Esophagus squamous epithelium (tissue), 5 donors: ENCODE data around the gene MYO15B. TPM values are rescaled to one million over a fixed set of nuclear protein-coding genes. Genes with fewer than 3 reads are reported as not detected.

Experiments used
- DNase-seq: peaks from one replicate; lab custom pipeline; 2025; lab: John Stamatoyannopoulos, UW
- H3K27ac ChIP-seq, 4 donors: fragments of 200-600 bp; sonication (generic); one replicate each; pipeline ENCODE4 v1.5.1; 2016 to 2019; ENCODE audit warnings: mild to moderate bottlenecking in 1 of 4
- H3K27me3 ChIP-seq, 4 donors: fragments of 200-600 bp; sonication (generic); 1 replicate in 3 of 4; 2 replicates in 1 of 4; pipeline versions ENCODE4 v1.5.1 to v1.6.0; 2017 to 2021; ENCODE audit warnings: antibody characterized with exemption in 1 of 4
- H3K36me3 ChIP-seq, 3 donors: fragments of 200-600 bp; sonication (generic); one replicate each; pipeline ENCODE4 v1.5.1; 2016 to 2019
- H3K4me1 ChIP-seq, 3 donors: fragments of 200-600 bp; sonication (generic); one replicate each; pipeline ENCODE4 v1.5.1; 2017 to 2019
- H3K4me3 ChIP-seq, 4 donors: fragments of 200-600 bp; sonication (generic); 1 replicate in 3 of 4; 2 replicates in 1 of 4; pipeline ENCODE4 v1.5.1; 2016 to 2019; ENCODE audit warnings: mild to moderate bottlenecking in 2 of 4, moderate library complexity in 1 of 4
- H3K9me3 ChIP-seq, 3 donors: fragments of 200-600 bp; sonication (generic); one replicate each; pipeline ENCODE4 v1.5.1; 2016 to 2019
- CTCF ChIP-seq, 6 experiments: fragments of 450-650 bp in 4 of 6; fragments of 200-600 bp in 2 of 6; sonication (generic) in 2 of 6; IDR thresholded peaks; one replicate each; pipeline ENCODE4 v1.5.1; 2016 to 2019; ENCODE audit warnings: antibody characterized with exemption in 6 of 6, mild to moderate bottlenecking in 4 of 6, moderate library complexity in 4 of 6
- POLR2A ChIP-seq, 4 donors: fragments of 450-650 bp; IDR thresholded peaks; one replicate each; pipeline ENCODE4 v1.6.1; 2017; ENCODE audit warnings: antibody characterized with exemption in 4 of 4, mild to moderate bottlenecking in 4 of 4, moderate library complexity in 3 of 4
- WGBS, 2 donors: methylation state at CpG; one replicate each; pipeline ENCODE4 v1.1.5; 2018; 5-methylcytosine and 5-hydroxymethylcytosine counted together
- intact Hi-C: fragments of 100-400 bp; cut with DNase I; formaldehyde crosslinking; loops from one replicate; pipeline ENCODE4 v1.15.0; 2022
- total RNA-seq, 4 donors: library from RNA; depleted of rRNA; stranded (reverse); fragments of >200 nt; gene quantifications; one replicate each; pipeline ENCODE4 v1.1.0, GENCODE V29; 2016
- donor health status: DM: yes; HTN: yes; CAD: no.

MYO15B gene
- total RNA-seq, 4 donors from 2014 or later, result 6.3 to 60.7 (median 10.4) TPM

- peak overlapping the region; percentile 77 to 89 (median 84) for H3K27ac ChIP-seq
- DNase-seq, result no peak
Observed at GRCh38 chr17:75641343-75641742, 53.7 kb downstream of the MYO15B start.

GRCh38 chr17:75642182-75642783 lies 54.7 kb downstream of the MYO15B start:
- H3K9me3 ChIP-seq, result no peaks in the 10 kb centered on the region
- 47 to 57% methylated on average over 4 to 7 of the region's 7 CpGs for WGBS, 2 donors
- no peak for TF ChIP-seq POLR2A (IDR thresholded peaks at IDR 0.05)
- TF ChIP-seq CTCF (IDR thresholded peaks at IDR 0.05), result no peak
- intact Hi-C loops, result no loop called here
- peaks cover 0 to 31% (median 0%) of the 10 kb centered on the region in 3 donors for H3K36me3 ChIP-seq
- peaks cover 18 to 89% (median 29%) of the 10 kb centered on the region in 3 donors for H3K4me1 ChIP-seq
- peak overlapping the region; percentile 77 to 89 (median 84) for H3K27ac ChIP-seq
- DNase-seq, result no peak
- peak overlapping the region in 1 of 4 donors; percentile 48 for H3K4me3 ChIP-seq
- no peaks in the 10 kb centered on the region for H3K27me3 ChIP-seq

More at GRCh38 chr17:75641343-75641742, 53.7 kb downstream of the MYO15B start:
- peaks cover 0 to 28% (median 0%) of the 10 kb centered on the region in 3 donors for H3K36me3 ChIP-seq
- H3K9me3 ChIP-seq, result no peaks in the 10 kb centered on the region
- H3K4me3 ChIP-seq, result peak overlapping the region in 3 of 4 donors; percentile 43 to 49 (median 48)
- peaks cover 18 to 90% (median 29%) of the 10 kb centered on the region in 3 donors for H3K4me1 ChIP-seq
- H3K27me3 ChIP-seq, result no peaks in the 10 kb centered on the region
- intact Hi-C loops, result no loop called here
- TF ChIP-seq CTCF (IDR thresholded peaks at IDR 0.05) (no peak), POLR2A (IDR thresholded peaks at IDR 0.05) (no peak)
- 77 to 100% methylated on average over 4 of the region's 9 CpGs for WGBS, 2 donors

GRCh38 chr17:75642784-75643642 lies 55.4 kb downstream of the MYO15B start:
- WGBS, 2 donors, result 55 to 62% methylated on average over 3 to 7 of the region's 17 CpGs
- Histone ChIP-seq H3K27me3 (no peaks in the 10 kb centered on the region), H3K36me3 (peaks cover 0 to 38% (median 0%) of the 10 kb centered on the region in 3 donors), H3K9me3 (no peaks in the 10 kb centered on the region), H3K4me3 (no peak overlapping the region), H3K27ac (peak overlapping the region; percentile 77 to 89 (median 84)), H3K4me1 (peaks cover 18 to 85% (median 29%) of the 10 kb centered on the region in 3 donors)
- intact Hi-C loops, result no loop called here
- TF ChIP-seq POLR2A (IDR thresholded peaks at IDR 0.05), result no peak
- TF ChIP-seq CTCF (IDR thresholded peaks at IDR 0.05), result no peak
- DNase-seq, result no peak

- Histone ChIP-seq H3K27me3 (no peaks in the 10 kb centered on the region), H3K4me3 (no peak overlapping the region), H3K36me3 (peaks cover 0 to 44% (median 0%) of the 10 kb centered on the region in 3 donors), H3K4me1 (peaks cover 18 to 81% (median 29%) of the 10 kb centered on the region in 3 donors), H3K27ac (peak overlapping the region; percentile 77 to 89 (median 84)), H3K9me3 (no peaks in the 10 kb centered on the region)
- no peak for DNase-seq
- WGBS, 2 donors, result 73% methylated on average over 3 of the region's 7 CpGs; no CpG with 5 or more reads in 1 of the 2 donors
- TF ChIP-seq POLR2A (IDR thresholded peaks at IDR 0.05), result no peak
- no peak for TF ChIP-seq CTCF (IDR thresholded peaks at IDR 0.05)
- intact Hi-C loops, result no loop called here
Observed at GRCh38 chr17:75643643-75644017, 56.0 kb downstream of the MYO15B start.

GRCh38 chr17:75645501-75645888 lies 57.9 kb downstream of the MYO15B start:
- intact Hi-C loops, result no loop called here
- peaks cover 0 to 56% (median 5%) of the 10 kb centered on the region in 3 donors for H3K36me3 ChIP-seq
- TF ChIP-seq POLR2A (IDR thresholded peaks at IDR 0.05) (no peak), CTCF (IDR thresholded peaks at IDR 0.05) (no peak)
- no peak overlapping the region for H3K4me3 ChIP-seq
- H3K4me1 ChIP-seq, result peaks cover 18 to 63% (median 25%) of the 10 kb centered on the region in 3 donors
- peak overlapping the region; percentile 71 to 89 (median 81) for H3K27ac ChIP-seq
- WGBS, 2 donors, result 48 to 67% methylated on average over 3 to 7 of the region's 7 CpGs
- H3K27me3 ChIP-seq, result no peaks in the 10 kb centered on the region
- DNase-seq, result no peak
- no peaks in the 10 kb centered on the region for H3K9me3 ChIP-seq
